ENCODE data around the gene MYOZ3. TPM values are rescaled to one million over a fixed set of nuclear protein-coding genes. Genes with fewer than 3 reads are reported as not detected.
A peak's percentile ranks its signal among the peaks of the same experiment; 100 is the strongest.

The MYOZ3 gene
- total and polyA plus RNA-seq, 2 donors (not counting 1 experiment from before 2014, with no cell fraction given) = 0.04 TPM; not detected in 1

DNA sequence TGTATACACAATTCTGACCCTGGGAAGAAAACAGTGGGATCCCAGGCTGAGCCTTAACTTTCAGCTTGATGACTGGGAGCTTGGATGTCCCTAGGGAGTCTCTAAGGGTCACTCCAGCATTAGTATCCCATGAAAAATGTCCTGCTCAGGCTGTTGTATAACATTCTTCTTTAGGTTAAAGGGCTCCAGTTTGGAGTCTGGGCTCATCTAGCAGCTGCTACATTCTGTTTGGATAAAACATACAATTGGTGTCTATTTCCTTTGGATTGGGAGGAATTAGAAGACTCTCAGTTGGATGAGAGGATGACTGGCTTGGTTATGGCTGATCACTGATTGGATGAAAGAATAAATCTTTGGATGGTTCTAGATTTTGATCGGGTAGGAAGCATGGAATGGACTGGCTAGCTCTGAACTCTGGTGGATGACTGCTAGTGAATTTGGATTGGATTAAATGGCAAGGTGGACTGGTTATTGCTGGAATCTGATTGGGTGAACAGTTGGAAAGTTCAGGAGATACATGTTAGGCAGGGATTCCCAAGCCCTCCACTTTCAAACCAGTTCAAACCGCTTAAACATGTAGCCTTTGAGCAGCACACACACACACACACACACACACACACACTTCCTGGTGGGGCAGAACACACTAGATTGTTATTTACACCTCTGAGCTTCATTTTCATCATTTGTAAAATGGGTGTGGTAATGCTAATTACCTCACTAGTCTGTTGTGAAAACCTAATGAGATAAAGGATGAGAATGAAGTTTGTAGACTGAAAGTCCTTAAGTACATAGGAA is 7.1 kb upstream of the MYOZ3 start:
- ATAC-seq (ENCODE audit: low read depth) (no peak), DNase-seq (peak; percentile 28)
- 100% methylated on average over 1 of the region's 2 CpGs for WGBS (ENCODE audit: insufficient coverage)
- peaks cover 0 to 12% of the 10 kb centered on the region in 2 experiments for H3K36me3 ChIP-seq (replicated peaks in 1 of 2; ENCODE audit: control extremely low read depth in 1 of 2, control insufficient read depth in 1 of 2, extremely low read depth in 1 of 2, insufficient read depth in 2 of 2, low read length in 1 of 2)
- ChIA-PET CTCF (interaction anchor here (1.3 to 6.1 kb wide), 3 partner anchors 27 to 195 kb away, joined by 4 to 110 read pairs (median 7); no protein-coding TSS in a partner anchor), POLR2A (no interaction called here)
- intact Hi-C loops (cut with micrococcal nuclease) = no loop called here
- H3K27me3 Mint-ChIP-seq = peaks cover 3% of the 10 kb centered on the region
- H3K4me1 ChIP-seq (ENCODE audit: control insufficient read depth in 2 of 2, insufficient read depth in 2 of 2, low read length in 2 of 2) = peaks cover 10 to 15% of the 10 kb centered on the region in 2 donors
- H3K27ac ChIP-seq (ENCODE audit: low read length in 2 of 2) = no peak overlapping the region
- H3K9me3 Mint-ChIP-seq (ENCODE audit: insufficient read depth) = no peaks in the 10 kb centered on the region
- no peak overlapping the region for H3K4me3 ChIP-seq (ENCODE audit: control extremely low read depth in 1 of 5, extremely low read depth in 1 of 5, insufficient read depth in 1 of 5, low read depth in 2 of 5, low read length in 4 of 5)
- no peak overlapping the region for H2AFZ ChIP-seq (ENCODE audit: insufficient read depth, low read depth, low read length, poor library complexity, severe bottlenecking)
- no peaks in the 10 kb centered on the region for H3K27me3 ChIP-seq (replicated peaks in 1 of 4; ENCODE audit: control extremely low read depth in 1 of 4, control insufficient read depth in 3 of 4, insufficient read depth in 4 of 4, low read length in 3 of 4)
- TF ChIP-seq, protein P1, sequence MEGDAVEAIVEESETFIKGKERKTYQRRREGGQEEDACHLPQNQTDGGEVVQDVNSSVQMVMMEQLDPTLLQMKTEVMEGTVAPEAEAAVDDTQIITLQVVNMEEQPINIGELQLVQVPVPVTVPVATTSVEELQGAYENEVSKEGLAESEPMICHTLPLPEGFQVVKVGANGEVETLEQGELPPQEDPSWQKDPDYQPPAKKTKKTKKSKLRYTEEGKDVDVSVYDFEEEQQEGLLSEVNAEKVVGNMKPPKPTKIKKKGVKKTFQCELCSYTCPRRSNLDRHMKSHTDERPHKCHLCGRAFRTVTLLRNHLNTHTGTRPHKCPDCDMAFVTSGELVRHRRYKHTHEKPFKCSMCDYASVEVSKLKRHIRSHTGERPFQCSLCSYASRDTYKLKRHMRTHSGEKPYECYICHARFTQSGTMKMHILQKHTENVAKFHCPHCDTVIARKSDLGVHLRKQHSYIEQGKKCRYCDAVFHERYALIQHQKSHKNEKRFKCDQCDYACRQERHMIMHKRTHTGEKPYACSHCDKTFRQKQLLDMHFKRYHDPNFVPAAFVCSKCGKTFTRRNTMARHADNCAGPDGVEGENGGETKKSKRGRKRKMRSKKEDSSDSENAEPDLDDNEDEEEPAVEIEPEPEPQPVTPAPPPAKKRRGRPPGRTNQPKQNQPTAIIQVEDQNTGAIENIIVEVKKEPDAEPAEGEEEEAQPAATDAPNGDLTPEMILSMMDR (IDR thresholded peaks at IDR 0.05) = no peak
- TF ChIP-seq EZH2 (IDR thresholded peaks at IDR 0.05; ENCODE audit: borderline replicate concordance, insufficient read depth, low read depth, low read length, poor library complexity, severe bottlenecking) = no peak
- H3K27ac Mint-ChIP-seq = no peak overlapping the region
- H4K20me1 ChIP-seq (ENCODE audit: control insufficient read depth, insufficient read depth, low read length, poor library complexity, severe bottlenecking) = no peaks in the 10 kb centered on the region
- no peaks in the 10 kb centered on the region for H3K79me2 ChIP-seq (ENCODE audit: control insufficient read depth, insufficient read depth, low read length)
- H3K4me2 ChIP-seq (replicated peaks; ENCODE audit: low read depth, low read length, poor library complexity, severe bottlenecking) = no peak overlapping the region
- H3K4me3 Mint-ChIP-seq = no peak overlapping the region
- H3K9me3 ChIP-seq (ENCODE audit: control extremely low read depth in 1 of 3, control insufficient read depth in 2 of 3, insufficient read depth in 1 of 3, low read length in 2 of 3) = no peaks in the 10 kb centered on the region
- H3K9ac ChIP-seq (ENCODE audit: low read length) = no peak overlapping the region
- peaks cover 21% of the 10 kb centered on the region for H3K4me1 Mint-ChIP-seq

DNA sequence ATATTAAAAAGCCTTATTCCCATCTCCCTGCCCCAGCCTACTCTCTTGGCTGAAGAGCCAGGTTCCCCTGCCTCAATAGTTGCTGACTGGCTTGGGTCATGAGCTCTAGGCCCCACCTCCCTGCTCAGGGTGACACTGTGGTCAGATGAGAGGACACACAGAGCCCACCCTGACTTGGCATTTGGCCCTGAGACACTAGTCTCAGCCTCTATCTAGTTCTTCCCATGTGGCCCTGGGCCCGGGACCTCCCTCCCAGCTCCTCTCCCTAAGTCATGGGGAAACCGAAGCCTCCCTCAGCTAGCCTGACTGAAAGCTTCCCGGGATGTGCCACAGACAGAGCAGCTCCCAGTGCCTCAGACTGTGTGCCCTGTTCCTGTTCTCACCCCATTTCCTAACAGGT is 5.8 kb upstream of the MYOZ3 start:
- ChIA-PET POLR2A (no interaction called here), CTCF (interaction anchor here (0.8 to 6.1 kb wide), 7 partner anchors 29 to 194 kb away, joined by 3 to 110 read pairs (median 5); partner anchors contain the start of genes IRGM and RBM22)
- Histone ChIP-seq H3K4me2 (replicated peaks; ENCODE audit: low read depth, low read length, poor library complexity, severe bottlenecking) (no peak overlapping the region), H3K9ac (ENCODE audit: low read length) (no peak overlapping the region), H3K27me3 (replicated peaks in 1 of 4; ENCODE audit: control extremely low read depth in 1 of 4, control insufficient read depth in 3 of 4, insufficient read depth in 4 of 4, low read length in 3 of 4) (no peaks in the 10 kb centered on the region), H4K20me1 (ENCODE audit: control insufficient read depth, insufficient read depth, low read length, poor library complexity, severe bottlenecking) (no peaks in the 10 kb centered on the region), H3K4me1 (ENCODE audit: control insufficient read depth in 2 of 2, insufficient read depth in 2 of 2, low read length in 2 of 2) (peaks cover 10 to 15% of the 10 kb centered on the region in 2 donors), H3K4me3 (ENCODE audit: control extremely low read depth in 1 of 5, extremely low read depth in 1 of 5, insufficient read depth in 1 of 5, low read depth in 2 of 5, low read length in 4 of 5) (no peak overlapping the region), H3K27ac (ENCODE audit: low read length in 2 of 2) (no peak overlapping the region), H3K79me2 (ENCODE audit: control insufficient read depth, insufficient read depth, low read length) (no peaks in the 10 kb centered on the region), H3K36me3 (replicated peaks in 1 of 2; ENCODE audit: control extremely low read depth in 1 of 2, control insufficient read depth in 1 of 2, extremely low read depth in 1 of 2, insufficient read depth in 2 of 2, low read length in 1 of 2) (peaks cover 0 to under 1% of the 10 kb centered on the region in 2 experiments), H2AFZ (ENCODE audit: insufficient read depth, low read depth, low read length, poor library complexity, severe bottlenecking) (no peak overlapping the region), H3K9me3 (ENCODE audit: control extremely low read depth in 1 of 3, control insufficient read depth in 2 of 3, insufficient read depth in 1 of 3, low read length in 2 of 3) (no peaks in the 10 kb centered on the region)
- no peak for DNase-seq
- Mint-ChIP-seq H3K27me3 (peaks cover 3% of the 10 kb centered on the region), H3K4me1 (peaks cover 21% of the 10 kb centered on the region), H3K4me3 (no peak overlapping the region), H3K27ac (no peak overlapping the region), H3K9me3 (ENCODE audit: insufficient read depth) (no peaks in the 10 kb centered on the region)
- no peak for TF ChIP-seq EZH2 (IDR thresholded peaks at IDR 0.05; ENCODE audit: borderline replicate concordance, insufficient read depth, low read depth, low read length, poor library complexity, severe bottlenecking)
- TF ChIP-seq, protein P1 (IDR thresholded peaks at IDR 0.05) = no peak
- no peak for ATAC-seq (ENCODE audit: low read depth)
- 100% methylated on average over 2 of the region's 3 CpGs for WGBS (ENCODE audit: insufficient coverage)
- intact Hi-C loops (cut with micrococcal nuclease) = no loop called here

All from B cell (primary cell).